SK-N-SH treated with all-trans-retinoic acid at 6 μM for 48 hours (cell line): ENCODE results near the gene CFAP57.

ENCODE experiments used
- ATAC-seq: fragments of 200-7000 bp; cut with Tn5 transposase; 3 replicates; pipeline ENCODE4 v1.9.1; 2020; ENCODE audit warnings: mild to moderate bottlenecking, moderate library complexity
- BACH2 ChIP-seq: fragments of 250-450 bp; sonication (Bioruptor Pico); IDR thresholded peaks from 2 replicates; pipeline ENCODE4 v1.9.0; 2021; ENCODE audit warnings: mild to moderate bottlenecking, borderline replicate concordance
- CREB5 ChIP-seq: fragments of 250-450 bp; sonication (Bioruptor Pico); IDR thresholded peaks from 2 replicates; pipeline ENCODE4 v1.5.1; 2020; ENCODE audit warnings: low read depth, mild to moderate bottlenecking, moderate library complexity
- CSDC2 ChIP-seq: fragments of 250-450 bp; sonication (Bioruptor Pico); IDR thresholded peaks from 2 replicates; pipeline ENCODE4 v1.5.0; 2020; ENCODE audit warnings: mild to moderate bottlenecking, moderate library complexity
- CSRNP3 ChIP-seq: fragments of 250-450 bp; sonication (Bioruptor Pico); IDR thresholded peaks from 2 replicates; pipeline ENCODE4 v1.5.1; 2021; ENCODE audit warnings: mild to moderate bottlenecking, moderate library complexity
- ESRRG ChIP-seq: fragments of 250-450 bp; sonication (Bioruptor Pico); IDR thresholded peaks from 2 replicates; pipeline ENCODE4 v1.6.1; 2021; ENCODE audit warnings: mild to moderate bottlenecking
- GLIS3 ChIP-seq: fragments of 250-450 bp; sonication (Bioruptor Pico); IDR thresholded peaks from 2 replicates; pipeline ENCODE4 v1.5.0; 2020; ENCODE audit warnings: mild to moderate bottlenecking, moderate library complexity
- ISL1 ChIP-seq: fragments of 250-450 bp; sonication (Bioruptor Pico); IDR thresholded peaks from 2 replicates; pipeline ENCODE4 v2.1.2; 2022; ENCODE audit warnings: mild to moderate bottlenecking, moderate library complexity
- OSR1 ChIP-seq: fragments of 250-450 bp; sonication (Bioruptor Pico); IDR thresholded peaks from 2 replicates; pipeline ENCODE4 v1.8.0; 2022; ENCODE audit warnings: moderate library complexity, mild to moderate bottlenecking, inconsistent platforms
- POU6F1 ChIP-seq: fragments of 250-450 bp; sonication (Bioruptor Pico); IDR thresholded peaks from 2 replicates; pipeline ENCODE4 v1.8.0; 2021; ENCODE audit warnings: low read depth, mild to moderate bottlenecking, moderate library complexity, borderline replicate concordance
- PPARA ChIP-seq: fragments of 250-450 bp; sonication (Bioruptor Pico); IDR thresholded peaks from 2 replicates; pipeline ENCODE4 v1.5.0; 2020; ENCODE audit warnings: mild to moderate bottlenecking, borderline replicate concordance
- RARB ChIP-seq: fragments of 250-450 bp; sonication (Bioruptor Pico); IDR thresholded peaks from 2 replicates; pipeline ENCODE4 v1.8.0; 2021; ENCODE audit warnings: mild to moderate bottlenecking, moderate library complexity
- SNAI2 ChIP-seq: fragments of 250-450 bp; sonication (Bioruptor Pico); IDR thresholded peaks from 2 replicates; pipeline ENCODE4 v1.5.0; 2020; ENCODE audit warnings: mild to moderate bottlenecking, moderate library complexity
- TCF4 ChIP-seq: fragments of 250-450 bp; sonication (Bioruptor Pico); IDR thresholded peaks from 2 replicates; pipeline ENCODE4 v1.8.0; 2021; ENCODE audit warnings: mild to moderate bottlenecking, moderate library complexity, borderline replicate concordance
- TOX ChIP-seq: fragments of 250-450 bp; sonication (Bioruptor Pico); IDR thresholded peaks from 2 replicates; pipeline ENCODE4 v1.8.0; 2021; ENCODE audit warnings: mild to moderate bottlenecking, moderate library complexity, borderline replicate concordance
- ZC3H10 ChIP-seq: fragments of 250-450 bp; sonication (Bioruptor Pico); IDR thresholded peaks from 2 replicates; pipeline ENCODE4 v1.5.1; 2021; ENCODE audit warnings: mild to moderate bottlenecking, moderate library complexity
- ZFP3 ChIP-seq: fragments of 250-450 bp; sonication (Bioruptor Pico); IDR thresholded peaks from 2 replicates; pipeline ENCODE4 v1.5.0; 2020; ENCODE audit warnings: mild to moderate bottlenecking, moderate library complexity
- ZFP30 ChIP-seq: fragments of 450-650 bp; formaldehyde crosslinking; IDR thresholded peaks from 2 replicates; pipeline ENCODE4 v1.5.0; 2022; ENCODE audit warnings: mild to moderate bottlenecking, moderate library complexity
- ZNF565 ChIP-seq: fragments of 450-650 bp; formaldehyde crosslinking; conservative IDR thresholded peaks from 2 replicates; pipeline ENCODE4 v1.5.0; 2020; ENCODE audit warnings: low read depth, mild to moderate bottlenecking, moderate library complexity
- ZNF70 ChIP-seq: fragments of 450-650 bp; formaldehyde crosslinking; IDR thresholded peaks from 2 replicates; pipeline ENCODE4 v1.5.0; 2020; ENCODE audit warnings: mild to moderate bottlenecking, moderate library complexity
- ZNF8 ChIP-seq: fragments of 450-650 bp; formaldehyde crosslinking; IDR thresholded peaks from 2 replicates; pipeline ENCODE4 v1.5.0; 2020; ENCODE audit warnings: mild to moderate bottlenecking, moderate library complexity
- TF ChIP-seq, protein P1 (sequence below): fragments of 250-450 bp; sonication (Bioruptor Pico); IDR thresholded peaks from 2 replicates; pipeline ENCODE4 v1.8.0; 2020; ENCODE audit warnings: mild to moderate bottlenecking, moderate library complexity, borderline replicate concordance
- TF ChIP-seq, protein P2 (sequence below): fragments of 250-450 bp; sonication (Bioruptor Pico); IDR thresholded peaks from 2 replicates; pipeline ENCODE4 v1.5.0; 2020; ENCODE audit warnings: mild to moderate bottlenecking, moderate library complexity

The CFAP57 gene

GRCh38 chr1:43277116-43277876 lies 105.2 kb downstream of the CFAP57 start:
- no peak for ATAC-seq
- TF ChIP-seq ISL1 (CRISPR knock-in tag) (no peak), ESRRG (CRISPR knock-in tag) (no peak), SNAI2 (CRISPR knock-in tag) (no peak), ZNF8 (CRISPR knock-in tag) (no peak), ZFP3 (CRISPR knock-in tag) (no peak), OSR1 (no peak), CSRNP3 (CRISPR knock-in tag) (no peak), ZNF70 (no peak), POU6F1 (no peak), TOX (CRISPR knock-in tag) (no peak), TCF4 (CRISPR knock-in tag) (no peak), BACH2 (CRISPR knock-in tag) (no peak), GLIS3 (CRISPR knock-in tag) (no peak)
- TF ChIP-seq, protein P1, sequence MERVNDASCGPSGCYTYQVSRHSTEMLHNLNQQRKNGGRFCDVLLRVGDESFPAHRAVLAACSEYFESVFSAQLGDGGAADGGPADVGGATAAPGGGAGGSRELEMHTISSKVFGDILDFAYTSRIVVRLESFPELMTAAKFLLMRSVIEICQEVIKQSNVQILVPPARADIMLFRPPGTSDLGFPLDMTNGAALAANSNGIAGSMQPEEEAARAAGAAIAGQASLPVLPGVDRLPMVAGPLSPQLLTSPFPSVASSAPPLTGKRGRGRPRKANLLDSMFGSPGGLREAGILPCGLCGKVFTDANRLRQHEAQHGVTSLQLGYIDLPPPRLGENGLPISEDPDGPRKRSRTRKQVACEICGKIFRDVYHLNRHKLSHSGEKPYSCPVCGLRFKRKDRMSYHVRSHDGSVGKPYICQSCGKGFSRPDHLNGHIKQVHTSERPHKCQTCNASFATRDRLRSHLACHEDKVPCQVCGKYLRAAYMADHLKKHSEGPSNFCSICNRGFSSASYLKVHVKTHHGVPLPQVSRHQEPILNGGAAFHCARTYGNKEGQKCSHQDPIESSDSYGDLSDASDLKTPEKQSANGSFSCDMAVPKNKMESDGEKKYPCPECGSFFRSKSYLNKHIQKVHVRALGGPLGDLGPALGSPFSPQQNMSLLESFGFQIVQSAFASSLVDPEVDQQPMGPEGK = no peak
- TF ChIP-seq, protein P2, sequence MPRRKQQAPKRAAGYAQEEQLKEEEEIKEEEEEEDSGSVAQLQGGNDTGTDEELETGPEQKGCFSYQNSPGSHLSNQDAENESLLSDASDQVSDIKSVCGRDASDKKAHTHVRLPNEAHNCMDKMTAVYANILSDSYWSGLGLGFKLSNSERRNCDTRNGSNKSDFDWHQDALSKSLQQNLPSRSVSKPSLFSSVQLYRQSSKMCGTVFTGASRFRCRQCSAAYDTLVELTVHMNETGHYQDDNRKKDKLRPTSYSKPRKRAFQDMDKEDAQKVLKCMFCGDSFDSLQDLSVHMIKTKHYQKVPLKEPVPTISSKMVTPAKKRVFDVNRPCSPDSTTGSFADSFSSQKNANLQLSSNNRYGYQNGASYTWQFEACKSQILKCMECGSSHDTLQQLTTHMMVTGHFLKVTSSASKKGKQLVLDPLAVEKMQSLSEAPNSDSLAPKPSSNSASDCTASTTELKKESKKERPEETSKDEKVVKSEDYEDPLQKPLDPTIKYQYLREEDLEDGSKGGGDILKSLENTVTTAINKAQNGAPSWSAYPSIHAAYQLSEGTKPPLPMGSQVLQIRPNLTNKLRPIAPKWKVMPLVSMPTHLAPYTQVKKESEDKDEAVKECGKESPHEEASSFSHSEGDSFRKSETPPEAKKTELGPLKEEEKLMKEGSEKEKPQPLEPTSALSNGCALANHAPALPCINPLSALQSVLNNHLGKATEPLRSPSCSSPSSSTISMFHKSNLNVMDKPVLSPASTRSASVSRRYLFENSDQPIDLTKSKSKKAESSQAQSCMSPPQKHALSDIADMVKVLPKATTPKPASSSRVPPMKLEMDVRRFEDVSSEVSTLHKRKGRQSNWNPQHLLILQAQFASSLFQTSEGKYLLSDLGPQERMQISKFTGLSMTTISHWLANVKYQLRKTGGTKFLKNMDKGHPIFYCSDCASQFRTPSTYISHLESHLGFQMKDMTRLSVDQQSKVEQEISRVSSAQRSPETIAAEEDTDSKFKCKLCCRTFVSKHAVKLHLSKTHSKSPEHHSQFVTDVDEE (CRISPR knock-in tag) = no peak

DNA sequence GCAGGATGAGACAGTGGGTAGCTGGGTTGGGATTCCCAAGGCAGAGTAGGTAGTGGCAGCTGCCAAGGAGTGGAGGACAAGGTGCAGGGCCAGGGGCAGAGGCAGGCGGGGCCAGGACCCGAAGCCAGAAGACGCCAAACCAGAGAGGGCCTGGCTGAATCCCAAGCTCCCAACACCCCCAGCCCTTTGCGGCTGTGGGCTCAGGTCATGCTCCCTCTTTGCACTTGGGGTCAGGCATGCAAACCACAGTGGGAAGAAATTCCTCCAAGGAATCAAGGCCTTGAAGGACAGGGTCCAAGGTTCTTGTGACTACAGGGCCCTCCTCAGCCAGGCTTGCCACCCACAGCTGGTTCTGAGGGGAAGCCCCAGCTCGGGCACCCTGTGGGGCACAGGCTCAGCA lies 107.0 kb downstream of the CFAP57 start:
- TF ChIP-seq RARB (CRISPR knock-in tag) (no peak), BACH2 (CRISPR knock-in tag) (no peak), ZNF565 (no peak), OSR1 (no peak), ESRRG (CRISPR knock-in tag) (no peak), ZFP3 (CRISPR knock-in tag) (no peak), ZFP30 (no peak), CREB5 (CRISPR knock-in tag) (no peak), ZNF8 (CRISPR knock-in tag) (no peak), PPARA (CRISPR knock-in tag) (no peak), CSRNP3 (CRISPR knock-in tag) (no peak), ZC3H10 (CRISPR knock-in tag) (no peak), ISL1 (CRISPR knock-in tag) (no peak), TCF4 (CRISPR knock-in tag) (no peak), CSDC2 (CRISPR knock-in tag) (no peak), SNAI2 (CRISPR knock-in tag) (no peak)
- TF ChIP-seq, protein P1 = no peak
- TF ChIP-seq, protein P2 (CRISPR knock-in tag) = no peak
- TF ChIP-seq, all 23 proteins: peak for 0
- ATAC-seq = no peak
